ENCODE data around the gene TMOD3. TPM values are rescaled to one million over a fixed set of nuclear protein-coding genes. Genes with fewer than 3 reads are reported as not detected.
A peak's percentile ranks its signal among the peaks of the same experiment; 100 is the strongest.

Gene TMOD3
- total and polyA plus RNA-seq, 2 of the 4 experiments (the other 2 are of a cell fraction): 10.7 to 22.0 TPM

DNA sequence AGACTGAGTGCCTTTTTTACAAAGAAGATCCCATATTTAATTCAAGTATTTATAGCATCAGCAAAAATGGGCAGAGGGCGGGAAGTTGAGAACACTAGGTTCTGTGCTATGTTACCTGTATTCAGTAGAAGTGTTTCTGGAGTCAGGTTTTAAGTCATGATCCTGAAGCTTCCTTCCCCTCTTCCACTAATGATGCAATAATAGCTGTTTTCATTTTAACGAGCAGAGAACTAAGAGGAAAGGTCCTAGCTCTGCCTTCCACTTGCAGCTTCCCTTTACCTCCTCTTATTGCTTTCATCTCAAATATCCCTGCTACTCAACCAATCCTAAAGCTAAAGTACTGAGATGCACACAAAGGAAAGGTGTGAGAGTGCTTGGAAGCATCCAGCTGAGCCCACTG is 16.9 kb upstream of the TMOD3 start:
- TF ChIP-seq CEBPB (IDR thresholded peaks at IDR 0.05; ENCODE audit: low read depth, low read length): peak; percentile 42
- TF ChIP-seq ELK1 (IDR thresholded peaks at IDR 0.05; ENCODE audit: borderline replicate concordance, low read depth, low read length): no peak
- Histone ChIP-seq H3K14ac (replicated peaks; ENCODE audit: low read depth, low read length) (no peak overlapping the region), H2AK5ac (ENCODE audit: low read depth, low read length) (no peak overlapping the region), H4K20me1 (ENCODE audit: insufficient read depth, low read length) (no peaks in the 10 kb centered on the region), H2BK5ac (ENCODE audit: low read depth, low read length, poor library complexity, severe bottlenecking) (no peak overlapping the region), H3K56ac (ENCODE audit: extremely low read depth, insufficient read depth, low read length) (no peak overlapping the region), H2AFZ (replicated peaks; ENCODE audit: low read length, poor library complexity) (no peak overlapping the region), H2BK20ac (ENCODE audit: low read depth, low read length) (no peak overlapping the region), H4K5ac (ENCODE audit: low read depth, low read length) (no peak overlapping the region), H4K91ac (ENCODE audit: insufficient read depth, low read depth, low read length) (no peak overlapping the region), H3K4me1 (ENCODE audit: control insufficient read depth, insufficient read depth, low read length) (no peaks in the 10 kb centered on the region), H3K79me1 (ENCODE audit: low read depth in 1 of 2, low read length in 2 of 2) (no peaks in the 10 kb centered on the region), H3K23ac (ENCODE audit: low read depth, low read length) (no peak overlapping the region), H2AK9ac (replicated peaks; ENCODE audit: low read depth, low read length, poor library complexity) (no peak overlapping the region), H2BK15ac (ENCODE audit: low read depth, low read length) (no peak overlapping the region), H4K8ac (ENCODE audit: low read depth in 2 of 2, low read length in 2 of 2) (no peak overlapping the region), H3K18ac (ENCODE audit: low read depth, low read length) (no peak overlapping the region), H2BK120ac (ENCODE audit: low read depth, low read length) (no peak overlapping the region), H3K27ac (ENCODE audit: insufficient read depth, low read length) (no peak overlapping the region), H3K4me3 (ENCODE audit: insufficient read depth, low read depth, low read length) (no peak overlapping the region), H3K9me1 (ENCODE audit: insufficient read depth, low read length) (no peaks in the 10 kb centered on the region), H3K4ac (ENCODE audit: low read depth, low read length) (no peak overlapping the region), H3K4me2 (ENCODE audit: low read depth, low read length) (no peak overlapping the region), H3K9ac (ENCODE audit: low read depth, low read length) (no peak overlapping the region), H3K9me3 (ENCODE audit: control insufficient read depth, insufficient read depth, low read length) (no peaks in the 10 kb centered on the region), H3K36me3 (ENCODE audit: control insufficient read depth, insufficient read depth, low read length) (no peaks in the 10 kb centered on the region), H3K27me3 (ENCODE audit: control insufficient read depth, insufficient read depth, low read length) (no peaks in the 10 kb centered on the region)
- POLR2A ChIA-PET (ENCODE audit: unreplicated experiment): no interaction called here
- CTCF ChIA-PET: no interaction called here
- intact Hi-C loops (cut with micrococcal nuclease): no loop called here
- dilution Hi-C loops (cut with HindIII; ENCODE audit: low sequenced_read_pairs, unreplicated experiment): no loop called here
- ATAC-seq (ENCODE audit: low read depth) (no peak), DNase-seq (no peak)
- in situ Hi-C loops (cut with MboI; ENCODE audit: low sequenced_read_pairs): no loop called here
- no TSS peak for BruUV-seq (replicated peaks)
- no CpG with 5 or more reads among the region's 2 CpGs for WGBS, 2 experiments (ENCODE audit: extremely low coverage in 2 of 2, insufficient read length in 1 of 2)

Measured in IMR-90 (cell line).